A549 treated with CORT108297 at 1 μM for 4 hours (cell line): ENCODE data around the gene TMEM42. TPM values are rescaled to one million over a fixed set of nuclear protein-coding genes. Genes with fewer than 3 reads are reported as not detected.

Experiments used
- total RNA-seq: library from RNA; stranded (reverse); fragments of 200-300 nt; extraction: Qiagen RNA extraction; gene quantifications from 5 replicates; pipeline ENCODE4 v1.2.3, GENCODE V29; 2022

Gene TMEM42
- 6.7 to 11.9 TPM (median 10.4 TPM) in 5 replicates for total RNA-seq

DNA sequence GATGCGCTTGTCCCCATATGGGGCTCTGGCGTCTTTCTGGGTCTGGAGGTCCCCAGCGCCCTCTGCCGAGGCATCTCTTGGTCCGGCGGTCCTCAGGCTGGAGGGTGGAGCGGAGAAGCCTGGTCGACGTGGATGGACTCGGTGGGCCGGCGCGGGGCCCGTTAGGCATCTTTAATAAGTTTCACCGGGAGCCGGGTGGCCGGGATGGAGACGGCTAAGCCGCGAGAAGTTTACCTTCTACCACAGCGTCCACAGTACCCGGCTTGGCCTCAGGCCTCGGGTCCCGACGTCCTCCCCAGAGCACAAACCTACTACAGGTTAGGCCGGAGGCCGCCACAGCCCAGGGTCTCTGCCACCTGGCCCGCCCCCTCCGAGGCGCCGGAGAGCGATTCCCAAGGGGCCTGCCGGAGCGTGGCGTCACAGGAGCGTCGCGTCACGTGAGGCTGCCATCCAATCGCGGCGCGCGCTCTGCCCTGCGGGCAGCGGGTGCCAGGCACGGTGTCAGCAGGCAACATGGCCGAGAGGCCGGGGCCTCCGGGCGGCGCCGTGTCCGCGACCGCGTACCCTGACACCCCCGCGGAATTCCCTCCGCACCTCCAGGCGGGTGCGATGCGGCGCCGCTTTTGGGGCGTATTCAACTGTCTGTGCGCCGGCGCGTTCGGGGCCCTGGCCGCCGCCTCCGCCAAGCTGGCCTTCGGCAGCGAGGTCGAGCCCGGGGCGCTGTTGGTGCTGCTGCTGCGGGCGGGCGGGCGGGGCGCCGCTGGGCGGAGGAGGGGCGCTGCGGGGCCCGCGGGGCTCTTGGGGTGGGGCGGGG, at the start of gene TMEM42:
TSS of gene TMEM42 (plus strand) at position 501 of the 814 bp plus-strand sequence. CDS start at position 514, 13 bp downstream.

GRCh38 chr3:44874308-44874707, 12.6 kb downstream of the TMEM42 start, which contains the start of gene TGM4:
TSS of gene TGM4 (plus strand) at chr3:44874608. CDS start at chr3:44874679, 71 bp downstream.

Other genes starting within 250 kb of the TMEM42 start
- gene ZNF197, start 236.9 kb upstream of the TMEM42 start, total RNA-seq, result 1.2 to 2.0 TPM (median 1.8 TPM) in 5 replicates
- 4.5 to 6.0 TPM (median 5.4 TPM) in 5 replicates for gene ZNF35, start 213.2 kb upstream of the TMEM42 start, total RNA-seq
- gene ZNF502, start 149.3 kb upstream of the TMEM42 start, total RNA-seq, result 1.2 to 2.2 TPM (median 1.5 TPM) in 5 replicates
- gene ZNF501, start 132.3 kb upstream of the TMEM42 start, total RNA-seq, result not detected in 5 replicates
- 11.1 to 15.6 TPM (median 14.7 TPM) in 5 replicates for gene KIAA1143, start 100.3 kb upstream of the TMEM42 start, total RNA-seq
- 7.3 to 13.8 TPM (median 8.1 TPM) in 5 replicates for gene KIF15, start 100.1 kb upstream of the TMEM42 start, total RNA-seq
- gene TGM4, start 12.7 kb downstream of the TMEM42 start, total RNA-seq, result 0.03 to 0.10 TPM (median 0.04 TPM) in 5 replicates
- gene ZDHHC3, start 114.3 kb downstream of the TMEM42 start, total RNA-seq, result 37.8 to 40.0 TPM (median 39.3 TPM) in 5 replicates
- gene EXOSC7, start 114.3 kb downstream of the TMEM42 start, total RNA-seq, result 44.5 to 54.2 TPM (median 47.4 TPM) in 5 replicates
- gene CLEC3B, start 164.4 kb downstream of the TMEM42 start, total RNA-seq, result not detected in 5 replicates